NK-92 (cell line): ENCODE data around the gene ALG1.

ENCODE experiments used
- DNase-seq: peaks from one replicate; lab custom pipeline; 2025; ENCODE audit not compliant: unreplicated experiment; lab: John Stamatoyannopoulos, UW

The ALG1 gene, protein sequence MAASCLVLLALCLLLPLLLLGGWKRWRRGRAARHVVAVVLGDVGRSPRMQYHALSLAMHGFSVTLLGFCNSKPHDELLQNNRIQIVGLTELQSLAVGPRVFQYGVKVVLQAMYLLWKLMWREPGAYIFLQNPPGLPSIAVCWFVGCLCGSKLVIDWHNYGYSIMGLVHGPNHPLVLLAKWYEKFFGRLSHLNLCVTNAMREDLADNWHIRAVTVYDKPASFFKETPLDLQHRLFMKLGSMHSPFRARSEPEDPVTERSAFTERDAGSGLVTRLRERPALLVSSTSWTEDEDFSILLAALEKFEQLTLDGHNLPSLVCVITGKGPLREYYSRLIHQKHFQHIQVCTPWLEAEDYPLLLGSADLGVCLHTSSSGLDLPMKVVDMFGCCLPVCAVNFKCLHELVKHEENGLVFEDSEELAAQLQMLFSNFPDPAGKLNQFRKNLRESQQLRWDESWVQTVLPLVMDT

DNA sequence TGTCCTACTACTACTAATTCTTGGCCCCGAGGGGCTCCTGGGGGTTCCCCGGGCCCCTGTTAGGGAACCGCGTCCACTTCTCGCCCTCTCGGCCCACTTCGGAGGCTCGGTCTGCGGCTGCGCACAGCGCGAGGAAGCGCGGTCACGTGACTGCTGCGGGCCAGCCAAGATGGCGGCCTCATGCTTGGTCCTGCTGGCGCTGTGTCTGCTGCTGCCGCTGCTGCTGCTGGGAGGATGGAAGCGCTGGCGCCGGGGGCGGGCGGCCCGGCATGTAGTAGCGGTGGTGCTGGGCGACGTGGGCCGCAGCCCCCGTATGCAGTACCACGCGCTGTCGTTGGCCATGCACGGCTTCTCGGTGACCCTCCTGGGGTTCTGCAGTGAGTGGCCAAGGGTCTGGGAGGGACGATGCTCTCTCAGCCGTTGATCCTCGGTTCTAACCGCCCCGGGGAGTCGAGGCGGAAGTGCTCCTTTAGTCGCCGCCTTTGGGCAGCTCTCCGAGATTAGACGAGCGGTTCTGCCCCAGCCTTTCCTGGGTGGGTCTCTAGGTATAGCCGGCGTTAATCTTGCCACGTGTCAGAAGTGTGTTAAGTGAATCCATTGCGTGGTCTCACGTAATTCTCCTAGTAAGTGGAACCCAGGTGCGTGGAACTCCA lies at the start of gene ALG1:
TSS of gene ALG1 (plus strand) at position 163 of the 653 bp plus-strand sequence. CDS start at position 170, 7 bp downstream.
- peak; percentile 48 for DNase-seq

DNA sequence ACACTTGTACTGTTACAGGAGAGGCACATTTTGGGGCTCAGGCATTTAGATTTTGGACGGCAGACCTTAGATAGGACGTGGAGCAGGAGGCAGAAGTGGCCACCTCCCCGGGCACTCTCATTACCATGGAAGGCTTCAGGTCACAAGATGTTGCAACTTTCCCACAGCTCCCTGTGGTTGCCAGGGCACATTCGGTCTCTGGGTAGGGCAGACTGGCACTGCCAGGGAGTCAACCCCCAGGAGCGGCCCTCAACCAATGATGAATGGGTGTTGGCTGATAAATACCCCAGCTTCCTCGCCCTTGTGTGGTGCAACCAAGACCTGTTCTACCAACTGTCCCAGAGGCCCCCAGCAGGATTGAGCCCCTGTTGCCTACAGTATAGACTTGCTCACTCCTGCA lies 49.1 kb upstream of the ALG1 start:
- DNase-seq: no peak

DNA sequence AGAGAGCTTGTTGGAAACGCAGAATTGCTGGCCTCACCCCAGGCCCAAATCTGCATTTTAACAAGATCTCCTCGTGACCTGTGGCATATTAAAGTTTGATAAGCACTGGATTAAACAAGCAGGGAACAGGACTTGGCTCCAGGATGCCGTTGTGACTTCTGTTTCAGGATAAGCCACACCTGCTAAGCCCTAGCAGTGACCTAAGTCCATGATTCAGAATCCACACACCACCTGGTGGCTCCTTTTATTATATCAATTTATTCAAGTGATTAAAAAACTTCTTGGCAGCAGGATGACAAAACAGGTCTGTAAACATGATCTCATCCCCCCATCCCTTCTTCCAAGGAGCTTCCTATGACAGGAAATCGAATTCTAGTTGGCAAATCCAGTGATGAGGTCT lies 47.0 kb upstream of the ALG1 start:
- DNase-seq: no peak

DNA sequence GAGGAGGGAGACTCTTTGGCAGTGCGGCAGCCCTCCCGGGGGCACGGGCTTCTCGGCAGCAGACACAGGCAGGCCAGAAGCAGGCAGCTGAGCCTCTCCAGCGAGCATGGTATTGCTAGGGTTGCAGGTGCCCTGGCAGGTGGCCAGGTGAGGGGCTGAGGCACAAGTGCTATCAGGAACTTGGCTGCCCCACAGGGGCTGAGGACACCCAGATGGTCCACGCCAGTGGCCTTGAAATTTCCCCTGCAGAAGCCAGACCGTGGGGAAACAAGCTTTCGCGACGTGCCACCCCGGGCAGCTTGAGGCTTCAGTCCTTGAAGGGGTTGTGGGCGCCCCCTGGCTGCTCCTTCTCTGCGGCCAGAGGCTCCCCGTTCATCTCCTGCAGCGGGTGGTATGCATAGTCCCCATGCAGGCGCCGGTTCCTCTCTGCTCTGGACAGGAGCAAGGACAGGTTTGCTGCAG lies 46.4 kb upstream of the ALG1 start:
- no peak for DNase-seq

DNA sequence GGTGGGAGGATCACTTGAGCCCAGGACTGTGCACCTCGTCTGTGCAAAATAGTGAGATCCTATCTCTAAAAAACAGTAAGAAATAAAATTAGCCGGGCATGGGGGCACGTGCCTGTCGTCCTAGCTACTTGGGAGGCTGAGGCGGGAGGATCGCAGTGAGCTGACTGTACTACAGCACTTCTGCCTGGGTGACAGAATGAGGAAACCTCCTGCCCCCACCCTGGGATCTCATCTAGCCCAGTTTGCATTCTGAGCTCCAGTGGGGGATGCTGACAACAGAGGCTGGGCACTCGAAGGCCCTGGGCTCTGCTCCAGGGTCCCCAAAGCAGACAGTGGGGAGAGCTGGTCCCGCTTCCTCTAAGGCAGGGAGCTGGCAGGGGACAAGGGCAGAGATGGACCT lies 45.0 kb upstream of the ALG1 start:
- no peak for DNase-seq

DNA sequence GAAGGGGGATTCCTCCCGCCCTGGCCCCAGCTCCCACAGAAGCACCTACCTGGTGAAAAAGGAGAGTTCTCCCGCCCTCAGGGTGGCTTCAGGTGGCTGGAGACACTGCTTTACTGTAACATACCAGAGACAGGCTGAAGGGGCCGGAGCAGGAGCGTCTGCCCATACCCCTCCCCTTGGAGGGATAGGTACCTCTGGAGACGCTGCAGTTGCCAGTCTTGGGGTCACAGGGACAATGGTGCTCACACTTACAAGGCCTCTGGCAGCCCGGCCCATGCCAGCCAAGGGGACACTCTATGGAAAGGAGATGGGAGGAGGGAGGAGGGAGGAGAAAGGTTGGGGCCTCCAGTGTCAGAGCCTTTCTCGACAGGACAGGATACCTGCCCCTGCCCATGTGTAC lies 44.6 kb upstream of the ALG1 start:
- no peak for DNase-seq

DNA sequence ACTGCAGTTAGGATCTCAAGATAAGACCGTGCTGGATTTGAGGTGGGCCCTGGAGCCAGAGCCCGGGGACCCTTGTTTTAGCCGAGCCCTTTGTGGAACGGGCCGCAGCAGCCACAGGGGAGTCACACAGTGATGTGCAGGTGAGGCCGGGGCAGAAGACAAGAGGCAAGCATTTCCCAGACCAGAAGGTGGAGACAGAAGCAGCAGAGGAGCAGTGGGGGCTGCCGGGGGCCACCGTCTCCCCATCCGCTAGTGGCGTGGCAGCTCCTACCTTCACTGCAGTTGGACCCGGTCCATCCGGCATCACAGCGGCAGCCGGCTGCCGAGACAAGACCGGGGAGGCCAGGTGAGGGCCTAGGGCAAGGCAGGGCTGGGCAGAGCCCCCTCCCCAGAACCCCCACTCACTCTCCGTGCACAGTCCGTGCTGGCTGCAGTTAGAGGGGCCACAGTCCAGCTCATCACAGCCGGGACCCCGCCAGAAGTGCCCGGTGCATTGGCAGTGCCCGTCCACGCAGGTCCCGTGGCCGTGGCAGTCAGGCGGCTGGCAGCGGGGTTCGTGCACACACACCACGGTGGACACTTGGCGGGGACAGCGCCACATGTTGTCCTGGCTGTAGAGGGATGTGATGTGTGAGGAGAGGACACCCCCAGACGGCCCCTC lies 43.9 kb upstream of the ALG1 start:
- DNase-seq: no peak

DNA sequence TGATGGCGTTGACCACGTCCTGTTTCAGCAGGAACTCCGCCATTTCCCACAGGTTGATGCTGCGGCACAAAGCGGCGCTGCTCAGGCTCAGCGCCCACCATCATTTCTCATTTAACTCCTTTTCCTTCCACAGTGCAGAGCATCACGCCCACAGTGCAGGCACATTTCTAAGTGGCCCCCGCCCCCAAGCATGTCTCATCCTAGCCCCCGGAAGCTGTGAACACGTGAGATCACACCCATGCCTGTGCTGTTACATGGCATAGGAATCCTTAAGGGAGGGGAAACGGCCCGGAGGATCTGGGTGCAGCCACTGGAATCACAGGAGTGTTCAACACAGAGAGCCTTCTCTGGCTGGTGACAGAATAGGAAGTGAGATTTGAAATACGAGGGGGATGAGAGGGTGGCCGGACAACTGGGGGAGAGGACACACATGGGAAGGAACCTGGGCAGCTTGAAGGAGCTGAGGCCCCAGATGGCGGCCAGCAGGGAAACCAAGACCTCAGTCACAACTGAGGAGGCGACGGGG lies 42.6 kb upstream of the ALG1 start:
- no peak for DNase-seq

DNA sequence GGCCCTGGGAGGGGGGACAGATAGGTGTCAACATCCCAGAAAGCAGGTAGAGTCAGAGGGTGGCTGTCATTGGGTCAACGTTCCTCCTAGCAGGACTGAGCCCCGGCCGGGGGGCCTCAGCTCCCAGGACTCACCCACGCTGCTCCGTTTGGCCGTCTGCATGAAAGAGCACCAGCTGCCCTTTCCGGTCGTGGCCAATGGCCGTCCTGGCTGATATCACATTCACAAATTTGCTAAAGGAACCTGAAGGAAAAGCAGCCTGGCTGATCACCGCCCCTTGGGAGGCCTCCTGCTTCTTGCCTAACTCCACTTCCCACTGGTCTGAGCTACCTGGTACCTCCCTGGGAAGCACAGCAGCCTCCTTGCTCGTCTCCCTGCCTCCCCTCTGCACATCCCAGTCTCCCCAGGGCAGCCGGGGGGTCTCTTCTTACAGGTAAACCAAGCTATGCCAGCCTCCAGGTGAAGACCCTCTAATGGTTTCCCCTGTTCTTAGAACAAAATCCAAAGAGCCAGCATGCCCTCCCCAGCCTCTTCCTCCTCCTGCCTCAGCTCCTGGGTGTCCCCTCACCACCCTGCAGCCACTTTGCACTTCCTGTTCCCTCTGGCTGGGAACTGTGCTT lies 41.3 kb upstream of the ALG1 start:
- DNase-seq: no peak

DNA sequence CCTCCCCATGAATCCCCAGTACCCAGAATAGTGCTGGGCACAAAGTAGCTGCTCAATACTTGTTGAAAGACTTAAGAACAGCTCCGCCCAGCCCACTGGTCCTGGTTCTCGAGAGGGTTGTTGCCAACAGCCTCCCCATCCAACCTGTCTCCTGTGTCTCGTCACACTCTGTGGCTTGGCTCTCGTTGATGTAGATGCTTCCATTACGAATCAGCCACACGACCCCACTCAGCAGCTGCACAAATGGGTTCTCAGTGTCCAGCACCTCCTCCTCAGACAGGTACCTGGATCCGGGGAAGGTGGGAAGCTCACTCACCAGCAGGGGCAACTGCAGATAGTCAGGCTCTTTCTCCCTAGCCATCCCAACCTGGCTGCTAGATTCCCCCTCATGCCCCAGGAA lies 40.0 kb upstream of the ALG1 start:
- DNase-seq: no peak

DNA sequence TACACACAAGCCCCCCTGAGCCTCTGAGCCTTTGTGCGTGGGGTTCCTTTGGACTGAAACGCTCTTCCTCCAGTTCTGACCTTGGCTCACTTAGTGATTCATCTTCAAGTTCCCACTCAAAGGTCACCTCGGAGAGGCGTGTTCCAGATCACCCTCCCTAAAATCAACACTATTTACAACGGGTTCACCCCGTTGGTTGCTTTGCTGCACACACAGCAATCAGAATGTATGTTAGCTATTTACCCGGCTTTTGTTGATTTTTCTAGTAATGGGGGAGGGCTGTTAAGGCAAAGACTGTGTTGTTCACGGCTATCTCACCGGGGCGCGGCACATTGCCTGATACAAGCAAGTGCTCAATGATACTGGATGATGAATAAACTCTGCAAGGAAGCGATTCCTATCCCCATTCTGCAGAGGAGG lies 38.9 kb upstream of the ALG1 start:
- no peak for DNase-seq

DNA sequence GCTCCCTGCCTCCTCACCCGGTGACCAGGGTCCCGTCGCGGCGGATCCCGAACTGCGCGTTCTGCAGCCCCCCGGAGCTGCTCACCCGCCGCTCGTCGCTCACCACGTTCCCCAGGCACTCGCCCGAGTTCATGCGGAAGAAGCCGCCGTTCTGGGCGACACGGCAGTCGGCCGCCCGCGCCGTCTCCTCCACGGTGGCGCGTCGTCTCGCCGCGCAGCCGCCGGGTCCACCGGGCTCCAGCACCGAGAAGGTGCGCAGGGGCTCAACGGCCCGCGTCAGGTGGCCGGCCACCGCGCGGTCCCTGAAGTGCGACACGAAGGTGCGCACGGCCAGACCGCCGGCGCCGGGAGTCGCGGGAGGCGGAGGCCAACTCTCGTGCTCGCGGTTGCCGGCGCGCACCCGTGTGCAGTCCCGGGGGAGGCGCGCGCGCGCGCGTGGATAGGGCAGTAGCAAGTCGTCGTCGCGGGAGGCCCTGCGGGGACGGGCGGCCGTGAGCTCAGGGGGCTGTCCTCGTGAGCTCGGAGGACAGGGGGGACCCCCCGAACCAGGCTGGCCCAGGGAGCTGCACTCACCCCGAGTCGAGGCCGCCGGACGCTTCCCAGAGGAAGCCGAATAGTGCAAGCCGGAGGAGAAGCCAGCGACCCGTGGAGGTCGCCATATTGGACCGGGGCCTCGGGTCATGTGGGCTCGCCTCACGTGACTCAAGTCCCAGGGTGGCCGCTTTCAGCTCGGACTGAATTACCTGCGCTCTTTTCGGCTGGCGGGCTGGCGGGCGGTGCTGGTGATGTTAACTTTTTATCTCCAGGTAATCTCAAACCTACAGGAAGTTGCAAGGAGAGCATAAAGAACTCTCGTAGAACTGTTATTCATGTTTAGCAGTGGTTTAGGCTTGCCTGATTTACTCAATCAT lies 38.1 kb upstream of the ALG1 start, which contains the start of gene NAGPA:
TSS of gene NAGPA (minus strand) at position 680 of the 911 bp plus-strand sequence. CDS start at position 659, 21 bp downstream.
- DNase-seq: no peak

DNA sequence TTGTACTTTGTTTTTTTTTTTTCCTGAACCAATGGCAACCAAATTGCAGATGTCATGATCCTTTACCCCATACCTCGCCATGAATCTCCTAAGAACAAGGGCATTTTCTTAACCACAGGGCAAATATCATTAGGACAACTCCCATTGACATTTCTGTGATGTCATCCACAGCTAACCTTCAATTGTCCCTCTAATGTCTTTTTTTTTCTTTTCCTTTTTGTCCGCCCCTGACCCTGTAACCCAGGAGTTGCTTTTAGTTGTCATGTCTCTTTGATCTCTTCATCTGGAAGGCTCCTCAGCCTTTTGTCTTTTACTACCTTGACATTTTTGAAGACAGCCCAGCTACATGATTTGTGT lies 37.5 kb upstream of the ALG1 start:
- no peak for DNase-seq

DNA sequence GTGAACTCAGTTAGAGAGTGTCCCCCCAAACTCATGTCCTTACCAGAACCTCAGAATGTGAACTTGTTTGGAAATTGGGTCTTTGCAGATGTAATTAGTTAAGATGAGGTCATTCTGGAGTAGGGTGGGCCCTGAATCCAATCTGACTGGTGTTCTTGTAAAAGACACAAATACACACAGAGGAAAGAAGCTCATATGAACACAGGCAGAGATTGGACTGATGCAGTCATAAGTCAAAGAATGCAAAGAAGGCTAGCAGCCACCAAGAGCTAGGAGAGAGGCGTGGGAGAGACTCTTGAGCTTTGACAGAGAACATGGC lies 35.8 kb upstream of the ALG1 start:
- DNase-seq: no peak

DNA sequence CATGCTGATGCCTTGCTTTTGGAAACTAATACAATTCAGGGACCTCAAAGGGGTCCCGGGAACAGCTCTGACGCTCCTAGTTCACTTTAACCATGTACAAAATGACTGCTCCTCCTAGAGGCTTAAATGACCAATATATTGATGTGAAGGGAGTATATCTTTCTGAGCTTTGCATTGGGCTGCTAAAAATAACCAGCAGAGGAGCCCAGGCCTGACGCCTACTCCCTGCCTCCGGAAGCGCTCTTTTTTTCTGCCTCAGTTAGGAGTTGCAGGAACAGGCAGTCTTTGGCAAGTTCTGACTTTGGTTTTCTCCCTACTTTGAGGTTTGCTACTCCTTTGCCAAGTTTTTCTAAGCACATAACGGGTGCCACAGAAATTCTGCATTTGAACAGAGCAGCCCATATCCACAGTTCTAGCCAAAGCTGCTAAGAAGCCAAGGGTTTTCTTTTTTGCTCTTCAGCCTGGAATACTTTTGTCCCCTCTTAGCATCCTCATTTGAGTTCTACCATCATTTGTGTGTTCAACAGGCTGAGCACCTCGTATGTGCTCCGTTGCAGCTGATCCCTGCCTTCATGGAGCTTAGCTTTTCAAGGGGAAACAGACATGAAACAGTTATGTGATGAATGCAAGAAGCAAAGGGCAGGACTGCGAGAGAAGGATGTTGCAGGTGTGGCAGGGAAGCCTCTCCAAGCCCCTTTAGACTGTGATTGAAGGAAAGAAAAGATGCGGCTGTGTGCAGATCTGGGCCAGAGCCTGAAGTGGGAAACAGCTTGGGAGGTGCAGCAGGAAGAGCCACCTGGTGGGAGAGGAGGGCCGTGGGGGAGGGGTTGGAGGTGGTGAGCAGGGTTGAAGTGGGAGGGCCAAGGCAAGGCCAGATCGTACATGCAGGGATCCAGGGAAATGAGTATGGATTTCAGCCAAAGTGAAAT lies 35.2 kb upstream of the ALG1 start:
- no peak for DNase-seq

DNA sequence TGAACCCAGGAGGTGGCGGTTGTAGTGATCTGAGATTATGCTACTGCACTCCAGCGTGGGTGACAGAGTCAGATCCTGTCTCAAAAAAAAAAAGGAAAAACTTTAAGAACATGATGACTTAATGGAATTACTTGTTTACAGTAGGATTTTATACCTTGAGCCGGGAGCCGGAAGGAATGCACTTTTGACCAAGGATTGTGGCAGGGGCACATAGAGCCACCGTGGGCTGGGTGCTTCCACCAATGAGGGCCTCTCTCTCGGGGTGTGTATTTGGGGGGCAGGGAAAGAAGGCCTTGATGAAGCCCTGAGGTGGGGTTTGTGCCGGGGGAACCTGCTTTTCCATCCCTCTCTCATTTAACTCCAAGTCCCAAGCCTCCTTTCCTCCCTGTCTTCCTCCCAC lies 31.2 kb upstream of the ALG1 start:
- no peak for DNase-seq

DNA sequence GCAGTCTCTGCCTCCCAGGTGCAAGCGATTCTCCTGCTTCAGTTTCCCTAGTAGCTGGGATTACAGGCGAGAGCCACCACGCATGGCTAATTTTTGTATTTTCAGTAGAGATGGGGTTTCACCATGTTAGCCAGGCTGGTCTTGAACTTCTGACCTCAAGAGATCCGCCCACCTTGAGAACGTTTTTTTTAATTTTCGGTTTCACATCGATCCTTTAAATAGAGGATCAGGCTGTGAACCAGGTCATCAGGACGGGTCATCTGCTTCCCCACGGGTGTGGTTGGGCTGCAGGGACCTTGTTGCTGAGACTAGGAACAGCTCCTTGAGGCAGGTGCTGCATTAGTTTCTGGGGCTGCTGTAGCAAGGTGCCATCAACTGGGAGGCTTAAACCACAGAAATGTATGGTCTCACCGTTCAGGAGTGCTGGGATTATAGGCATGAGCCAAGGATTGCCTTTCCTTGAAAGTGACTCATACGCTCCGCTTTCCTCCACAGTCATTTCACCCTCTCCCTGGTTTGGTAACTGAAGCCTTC lies 30.0 kb upstream of the ALG1 start:
- DNase-seq: no peak

DNA sequence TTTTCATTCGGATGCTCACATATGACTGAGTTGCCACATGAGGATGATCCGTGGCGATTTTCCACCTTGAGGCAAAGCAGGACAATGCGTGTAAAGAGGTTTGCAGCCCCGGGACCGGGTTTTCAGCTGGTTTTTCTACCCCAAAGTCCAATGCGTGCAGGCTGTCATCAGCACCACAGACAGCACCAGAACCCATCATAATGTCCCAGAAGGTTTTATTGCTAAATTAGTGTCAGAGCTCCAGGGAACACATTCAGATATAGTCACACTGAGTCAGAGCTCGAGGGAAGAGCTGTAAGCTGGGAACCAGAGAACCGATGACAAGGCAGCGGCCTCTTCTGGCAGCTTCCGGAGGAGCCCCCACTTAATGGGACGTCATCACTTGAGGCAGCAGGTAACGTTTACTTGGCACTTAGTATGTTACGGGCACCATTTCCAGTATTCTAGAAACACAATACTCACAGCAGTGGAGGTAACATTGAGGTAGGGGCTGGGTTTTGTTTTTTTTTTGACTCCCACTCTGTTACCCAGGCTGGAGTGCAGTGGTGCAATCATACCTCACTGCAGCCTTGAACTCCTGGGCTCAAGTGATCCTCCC lies 29.0 kb upstream of the ALG1 start:
- no peak for DNase-seq
